Measurements from ENCODE around the gene FZD7.

- TF ChIP-seq CTCF (conservative IDR thresholded peaks at IDR 0.05 in 1 of 2, IDR thresholded peaks at IDR 0.05 in 1 of 2; ENCODE audit: low read depth in 1 of 2, low read length in 2 of 2) (no peak), EZH2 (IDR thresholded peaks at IDR 0.05; ENCODE audit: low read length, missing control alignments) (no peak)
Measured at GRCh38 chr2:202014759-202015211, 18.9 kb upstream of the FZD7 start.
